ENCODE measurements around the gene SEZ6L2. TPM values are rescaled to one million over a fixed set of nuclear protein-coding genes. Genes with fewer than 3 reads are reported as not detected.

SEZ6L2 gene
- total and polyA plus RNA-seq, 2 of the 8 experiments (the other 6 are each of a cell fraction or from before 2014, with no cell fraction given), result 43.5 to 47.7 TPM

DNA sequence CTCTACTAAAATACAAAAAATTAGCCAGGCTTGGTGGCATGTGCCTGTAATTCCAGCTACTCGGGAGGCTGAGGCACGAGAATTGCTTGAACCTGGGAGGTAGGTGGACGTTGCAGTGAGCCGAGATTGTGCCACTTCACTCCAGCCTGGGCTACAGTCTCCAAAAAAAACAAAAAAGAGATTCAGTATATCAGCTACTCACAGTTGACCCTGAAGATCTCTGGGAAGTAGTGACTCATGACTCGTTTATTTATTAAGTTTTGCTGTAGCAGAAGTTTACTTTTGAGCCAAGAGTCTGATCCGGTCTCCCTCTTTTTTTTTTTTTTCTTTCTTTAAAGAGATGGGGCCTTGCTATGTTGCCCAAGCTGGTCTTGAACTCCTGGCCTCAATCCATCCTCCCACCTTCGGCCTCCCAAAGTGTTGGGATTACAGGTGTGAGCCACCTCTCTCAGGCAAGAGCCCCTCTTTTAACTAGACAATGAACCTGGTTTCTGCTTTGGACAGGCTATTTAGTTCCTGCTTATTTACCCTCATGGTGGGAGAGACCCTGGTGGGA, 74.7 kb downstream of the SEZ6L2 start (continued):
- TF ChIP-seq, protein P1, sequence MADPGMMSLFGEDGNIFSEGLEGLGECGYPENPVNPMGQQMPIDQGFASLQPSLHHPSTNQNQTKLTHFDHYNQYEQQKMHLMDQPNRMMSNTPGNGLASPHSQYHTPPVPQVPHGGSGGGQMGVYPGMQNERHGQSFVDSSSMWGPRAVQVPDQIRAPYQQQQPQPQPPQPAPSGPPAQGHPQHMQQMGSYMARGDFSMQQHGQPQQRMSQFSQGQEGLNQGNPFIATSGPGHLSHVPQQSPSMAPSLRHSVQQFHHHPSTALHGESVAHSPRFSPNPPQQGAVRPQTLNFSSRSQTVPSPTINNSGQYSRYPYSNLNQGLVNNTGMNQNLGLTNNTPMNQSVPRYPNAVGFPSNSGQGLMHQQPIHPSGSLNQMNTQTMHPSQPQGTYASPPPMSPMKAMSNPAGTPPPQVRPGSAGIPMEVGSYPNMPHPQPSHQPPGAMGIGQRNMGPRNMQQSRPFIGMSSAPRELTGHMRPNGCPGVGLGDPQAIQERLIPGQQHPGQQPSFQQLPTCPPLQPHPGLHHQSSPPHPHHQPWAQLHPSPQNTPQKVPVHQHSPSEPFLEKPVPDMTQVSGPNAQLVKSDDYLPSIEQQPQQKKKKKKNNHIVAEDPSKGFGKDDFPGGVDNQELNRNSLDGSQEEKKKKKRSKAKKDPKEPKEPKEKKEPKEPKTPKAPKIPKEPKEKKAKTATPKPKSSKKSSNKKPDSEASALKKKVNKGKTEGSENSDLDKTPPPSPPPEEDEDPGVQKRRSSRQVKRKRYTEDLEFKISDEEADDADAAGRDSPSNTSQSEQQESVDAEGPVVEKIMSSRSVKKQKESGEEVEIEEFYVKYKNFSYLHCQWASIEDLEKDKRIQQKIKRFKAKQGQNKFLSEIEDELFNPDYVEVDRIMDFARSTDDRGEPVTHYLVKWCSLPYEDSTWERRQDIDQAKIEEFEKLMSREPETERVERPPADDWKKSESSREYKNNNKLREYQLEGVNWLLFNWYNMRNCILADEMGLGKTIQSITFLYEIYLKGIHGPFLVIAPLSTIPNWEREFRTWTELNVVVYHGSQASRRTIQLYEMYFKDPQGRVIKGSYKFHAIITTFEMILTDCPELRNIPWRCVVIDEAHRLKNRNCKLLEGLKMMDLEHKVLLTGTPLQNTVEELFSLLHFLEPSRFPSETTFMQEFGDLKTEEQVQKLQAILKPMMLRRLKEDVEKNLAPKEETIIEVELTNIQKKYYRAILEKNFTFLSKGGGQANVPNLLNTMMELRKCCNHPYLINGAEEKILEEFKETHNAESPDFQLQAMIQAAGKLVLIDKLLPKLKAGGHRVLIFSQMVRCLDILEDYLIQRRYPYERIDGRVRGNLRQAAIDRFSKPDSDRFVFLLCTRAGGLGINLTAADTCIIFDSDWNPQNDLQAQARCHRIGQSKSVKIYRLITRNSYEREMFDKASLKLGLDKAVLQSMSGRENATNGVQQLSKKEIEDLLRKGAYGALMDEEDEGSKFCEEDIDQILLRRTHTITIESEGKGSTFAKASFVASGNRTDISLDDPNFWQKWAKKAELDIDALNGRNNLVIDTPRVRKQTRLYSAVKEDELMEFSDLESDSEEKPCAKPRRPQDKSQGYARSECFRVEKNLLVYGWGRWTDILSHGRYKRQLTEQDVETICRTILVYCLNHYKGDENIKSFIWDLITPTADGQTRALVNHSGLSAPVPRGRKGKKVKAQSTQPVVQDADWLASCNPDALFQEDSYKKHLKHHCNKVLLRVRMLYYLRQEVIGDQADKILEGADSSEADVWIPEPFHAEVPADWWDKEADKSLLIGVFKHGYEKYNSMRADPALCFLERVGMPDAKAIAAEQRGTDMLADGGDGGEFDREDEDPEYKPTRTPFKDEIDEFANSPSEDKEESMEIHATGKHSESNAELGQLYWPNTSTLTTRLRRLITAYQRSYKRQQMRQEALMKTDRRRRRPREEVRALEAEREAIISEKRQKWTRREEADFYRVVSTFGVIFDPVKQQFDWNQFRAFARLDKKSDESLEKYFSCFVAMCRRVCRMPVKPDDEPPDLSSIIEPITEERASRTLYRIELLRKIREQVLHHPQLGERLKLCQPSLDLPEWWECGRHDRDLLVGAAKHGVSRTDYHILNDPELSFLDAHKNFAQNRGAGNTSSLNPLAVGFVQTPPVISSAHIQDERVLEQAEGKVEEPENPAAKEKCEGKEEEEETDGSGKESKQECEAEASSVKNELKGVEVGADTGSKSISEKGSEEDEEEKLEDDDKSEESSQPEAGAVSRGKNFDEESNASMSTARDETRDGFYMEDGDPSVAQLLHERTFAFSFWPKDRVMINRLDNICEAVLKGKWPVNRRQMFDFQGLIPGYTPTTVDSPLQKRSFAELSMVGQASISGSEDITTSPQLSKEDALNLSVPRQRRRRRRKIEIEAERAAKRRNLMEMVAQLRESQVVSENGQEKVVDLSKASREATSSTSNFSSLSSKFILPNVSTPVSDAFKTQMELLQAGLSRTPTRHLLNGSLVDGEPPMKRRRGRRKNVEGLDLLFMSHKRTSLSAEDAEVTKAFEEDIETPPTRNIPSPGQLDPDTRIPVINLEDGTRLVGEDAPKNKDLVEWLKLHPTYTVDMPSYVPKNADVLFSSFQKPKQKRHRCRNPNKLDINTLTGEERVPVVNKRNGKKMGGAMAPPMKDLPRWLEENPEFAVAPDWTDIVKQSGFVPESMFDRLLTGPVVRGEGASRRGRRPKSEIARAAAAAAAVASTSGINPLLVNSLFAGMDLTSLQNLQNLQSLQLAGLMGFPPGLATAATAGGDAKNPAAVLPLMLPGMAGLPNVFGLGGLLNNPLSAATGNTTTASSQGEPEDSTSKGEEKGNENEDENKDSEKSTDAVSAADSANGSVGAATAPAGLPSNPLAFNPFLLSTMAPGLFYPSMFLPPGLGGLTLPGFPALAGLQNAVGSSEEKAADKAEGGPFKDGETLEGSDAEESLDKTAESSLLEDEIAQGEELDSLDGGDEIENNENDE (IDR thresholded peaks at IDR 0.05; ENCODE audit: insufficient replicate concordance, low read length), result no peak
- TF ChIP-seq FOSL1 (IDR thresholded peaks at IDR 0.05; ENCODE audit: insufficient read depth, low read depth, low read length) (no peak), CTBP2 (IDR thresholded peaks at IDR 0.05; ENCODE audit: borderline replicate concordance, insufficient read depth, insufficient read length, low read length) (no peak), BRCA1 (IDR thresholded peaks at IDR 0.05; ENCODE audit: low read depth, low read length) (no peak), POU5F1 (IDR thresholded peaks at IDR 0.05; ENCODE audit: low read depth, low read length) (no peak), BACH1 (IDR thresholded peaks at IDR 0.05; ENCODE audit: low read length) (no peak), RFX5 (IDR thresholded peaks at IDR 0.05; ENCODE audit: borderline replicate concordance, low read depth, low read length) (no peak), YY1 (IDR thresholded peaks at IDR 0.05; ENCODE audit: low read depth, low read length) (no peak), KDM1A (IDR thresholded peaks at IDR 0.05; ENCODE audit: borderline replicate concordance, low read length) (no peak)
- TF ChIP-seq, protein P2, sequence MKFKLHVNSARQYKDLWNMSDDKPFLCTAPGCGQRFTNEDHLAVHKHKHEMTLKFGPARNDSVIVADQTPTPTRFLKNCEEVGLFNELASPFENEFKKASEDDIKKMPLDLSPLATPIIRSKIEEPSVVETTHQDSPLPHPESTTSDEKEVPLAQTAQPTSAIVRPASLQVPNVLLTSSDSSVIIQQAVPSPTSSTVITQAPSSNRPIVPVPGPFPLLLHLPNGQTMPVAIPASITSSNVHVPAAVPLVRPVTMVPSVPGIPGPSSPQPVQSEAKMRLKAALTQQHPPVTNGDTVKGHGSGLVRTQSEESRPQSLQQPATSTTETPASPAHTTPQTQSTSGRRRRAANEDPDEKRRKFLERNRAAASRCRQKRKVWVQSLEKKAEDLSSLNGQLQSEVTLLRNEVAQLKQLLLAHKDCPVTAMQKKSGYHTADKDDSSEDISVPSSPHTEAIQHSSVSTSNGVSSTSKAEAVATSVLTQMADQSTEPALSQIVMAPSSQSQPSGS (IDR thresholded peaks at IDR 0.05; ENCODE audit: low read length), result no peak
